CD4-positive, alpha-beta memory T cell (primary cell): ENCODE data around the gene SUMF2. TPM values are rescaled to one million over a fixed set of nuclear protein-coding genes. Genes with fewer than 3 reads are reported as not detected.
"Not testable (repeated sequence)": the region's sequence is repeated elsewhere in the genome, so short reads cannot be mapped to it uniquely, and the experiment has no call there.

ENCODE experiments used
- CTCF ChIA-PET: fragments of 350-600 bp; sonication (Branson Sonifier 250); formaldehyde crosslinking; loops from one replicate; lab custom pipeline; 2021; ENCODE audit warnings: inconsistent platforms; ENCODE audit not compliant: partially characterized antibody; lab: Charles Lee
- POLR2A ChIA-PET: fragments of 350-600 bp; sonication (Branson Sonifier 250); formaldehyde crosslinking; loops from one replicate; lab custom pipeline; 2021; ENCODE audit not compliant: partially characterized antibody; lab: Charles Lee
- DNase-seq, 5 donors: peaks; one replicate each; pipeline versions ENCODE4 v3.0.0 to v3.0.0-alpha.2; 2020 to 2022; ENCODE audit warnings: mixed read lengths in 1 of 5
- H3K27ac ChIP-seq: one replicate; pipeline ENCODE4 v1.7.0; 2013; ENCODE audit warnings: low read depth, low read length
- H3K27me3 ChIP-seq: 2 replicates; pipeline ENCODE4 v1.7.0; 2013; ENCODE audit warnings: mild to moderate bottlenecking, low read length, moderate library complexity; ENCODE audit not compliant: insufficient read depth
- H3K36me3 ChIP-seq: 2 replicates; pipeline ENCODE4 v1.7.0; 2013; ENCODE audit warnings: mild to moderate bottlenecking, low read length, moderate library complexity; ENCODE audit not compliant: insufficient read depth
- H3K4me1 ChIP-seq: 2 replicates; pipeline ENCODE4 v1.7.0; 2013; ENCODE audit warnings: mild to moderate bottlenecking, low read length, moderate library complexity; ENCODE audit not compliant: insufficient read depth
- H3K4me3 ChIP-seq, 2 donors: one replicate each; pipeline ENCODE4 v1.7.0; 2013; ENCODE audit warnings: low read length in 2 of 2, mild to moderate bottlenecking in 1 of 2
- H3K9me3 ChIP-seq, 2 donors: one replicate each; pipeline ENCODE4 v1.7.0; 2013; ENCODE audit warnings: low read length in 2 of 2, control low read depth in 1 of 2; ENCODE audit not compliant: control insufficient read depth in 1 of 2
- H3K27ac Mint-ChIP-seq, 7 donors: one replicate each; pipeline ENCODE4 v1.8.0; 2020 to 2021; ENCODE audit warnings: mixed read lengths in 7 of 7, mild to moderate bottlenecking in 6 of 7, inconsistent platforms in 3 of 7, moderate library complexity in 3 of 7
- H3K27me3 Mint-ChIP-seq, 2 donors: one replicate each; pipeline ENCODE4 v1.8.0; 2020 to 2021; ENCODE audit warnings: mixed read lengths in 2 of 2
- H3K36me3 Mint-ChIP-seq, 2 donors: one replicate each; pipeline ENCODE4 v1.8.0; 2020 to 2021; ENCODE audit warnings: mixed read lengths in 2 of 2, inconsistent platforms in 1 of 2, mild to moderate bottlenecking in 1 of 2
- H3K4me1 Mint-ChIP-seq, 4 donors: one replicate each; pipeline ENCODE4 v1.8.0; 2020 to 2021; ENCODE audit warnings: mixed read lengths in 4 of 4, mild to moderate bottlenecking in 1 of 4
- H3K4me3 Mint-ChIP-seq, 8 donors: one replicate each; pipeline ENCODE4 v1.8.0; 2020 to 2021; ENCODE audit warnings: mixed read lengths in 8 of 8, mild to moderate bottlenecking in 7 of 8, moderate library complexity in 6 of 8, inconsistent platforms in 3 of 8
- H3K9me3 Mint-ChIP-seq, 8 donors: one replicate each; pipeline ENCODE4 v1.8.0; 2020 to 2021; ENCODE audit warnings: mixed read lengths in 8 of 8, mild to moderate bottlenecking in 5 of 8, inconsistent platforms in 3 of 8, moderate library complexity in 1 of 8
- intact Hi-C: fragments of 100-400 bp; cut with micrococcal nuclease; formaldehyde crosslinking; loops from one replicate; pipeline ENCODE4 v1.15.1; 2023
- polyA plus RNA-seq, 2 donors: library from polyadenylated mRNA; unstranded; fragments of 300-500 nt; fragmentation: Illumina TruSeq; gene quantifications; one replicate each; pipeline ENCODE4 v1.2.3, GENCODE V29; 2021
- total RNA-seq, 2 experiments: library from RNA; stranded (reverse); gene quantifications; one replicate each; pipeline ENCODE4 v1.2.3, GENCODE V29; 2021

Gene SUMF2
- total and polyA plus RNA-seq, 4 experiments from 2014 or later = 79.9 to 177 (median 164) TPM

DNA sequence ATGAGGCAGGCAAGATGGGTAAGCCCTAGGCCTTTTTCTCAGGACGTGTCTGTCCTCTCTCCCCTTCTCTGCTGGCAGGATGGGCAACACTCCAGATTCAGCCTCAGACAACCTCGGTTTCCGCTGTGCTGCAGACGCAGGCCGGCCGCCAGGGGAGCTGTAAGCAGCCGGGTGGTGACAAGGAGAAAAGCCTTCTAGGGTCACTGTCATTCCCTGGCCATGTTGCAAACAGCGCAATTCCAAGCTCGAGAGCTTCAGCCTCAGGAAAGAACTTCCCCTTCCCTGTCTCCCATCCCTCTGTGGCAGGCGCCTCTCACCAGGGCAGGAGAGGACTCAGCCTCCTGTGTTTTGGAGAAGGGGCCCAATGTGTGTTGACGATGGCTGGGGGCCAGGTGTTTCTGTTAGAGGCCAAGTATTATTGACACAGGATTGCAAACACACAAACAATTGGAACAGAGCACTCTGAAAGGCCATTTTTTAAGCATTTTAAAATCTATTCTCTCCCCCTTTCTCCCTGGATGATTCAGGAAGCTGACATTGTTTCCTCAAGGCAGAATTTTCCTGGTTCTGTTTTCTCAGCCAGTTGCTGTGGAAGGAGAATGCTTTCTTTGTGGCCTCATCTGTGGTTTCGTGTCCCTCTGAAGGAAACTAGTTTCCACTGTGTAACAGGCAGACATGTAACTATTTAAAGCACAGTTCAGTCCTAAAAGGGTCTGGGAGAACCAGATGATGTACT, 15.5 kb downstream of the SUMF2 start:
- H3K4me3 Mint-ChIP-seq = no peak overlapping the region
- Histone ChIP-seq H3K27ac (no peak overlapping the region), H3K36me3 (peaks cover 14% of the 10 kb centered on the region), H3K9me3 (no peaks in the 10 kb centered on the region), H3K27me3 (no peaks in the 10 kb centered on the region), H3K4me1 (no peaks in the 10 kb centered on the region), H3K4me3 (no peak overlapping the region)
- no peaks in the 10 kb centered on the region for H3K27me3 Mint-ChIP-seq
- intact Hi-C loops = no loop called here
- no peak for DNase-seq
- ChIA-PET POLR2A (interaction anchor here (1.0 kb wide), 1 partner anchor 15 kb away, joined by 4 read pairs; no protein-coding TSS in a partner anchor), CTCF (interaction anchor here (12.0 kb wide), 1 partner anchor 74 kb away, joined by 240 read pairs; no protein-coding TSS in a partner anchor)
- peak overlapping the region in 2 of 7 donors; percentile 52 to 70 for H3K27ac Mint-ChIP-seq
- H3K4me1 Mint-ChIP-seq = peaks cover 0 to 4% (median 0%) of the 10 kb centered on the region in 4 donors
- no peaks in the 10 kb centered on the region for H3K9me3 Mint-ChIP-seq
- peaks cover 15 to 41% of the 10 kb centered on the region in 2 donors for H3K36me3 Mint-ChIP-seq

DNA sequence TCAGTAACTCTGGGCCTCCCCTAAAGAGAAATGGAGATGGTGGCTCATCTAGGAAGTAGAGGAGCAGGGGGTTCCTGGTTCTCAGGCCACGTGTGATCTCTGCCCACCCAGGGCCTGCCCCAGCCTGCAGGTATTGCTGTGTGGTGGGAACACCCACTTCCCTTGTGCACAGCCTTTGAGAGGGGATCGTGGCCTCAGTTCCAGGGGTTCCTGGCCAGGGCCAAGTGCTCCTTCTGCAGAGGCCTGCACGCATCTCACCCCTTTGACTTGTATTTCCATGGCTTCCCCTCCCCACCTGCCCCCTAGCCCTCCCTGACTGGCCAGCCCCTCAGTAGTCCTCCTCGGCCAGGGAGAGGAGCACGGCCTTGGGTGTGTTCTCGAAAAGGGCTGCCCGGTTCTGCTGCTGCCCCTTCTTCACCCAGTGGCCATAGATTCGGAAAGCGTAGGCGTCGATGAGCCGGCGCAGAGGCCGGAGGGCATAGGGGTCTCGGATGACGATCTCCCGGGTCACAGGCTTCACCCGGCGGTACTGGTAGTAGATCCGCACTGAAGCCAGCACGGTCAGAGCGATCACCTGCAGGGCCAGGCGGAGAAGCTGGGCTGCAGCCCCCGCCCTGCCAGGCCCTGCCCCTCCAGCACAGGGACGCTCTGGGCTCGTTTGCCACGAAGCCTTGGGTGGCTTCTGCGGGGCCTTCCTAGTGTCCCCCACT, 16.8 kb downstream of the SUMF2 start:
- peak overlapping the region in 1 of 7 donors; percentile 62 for H3K27ac Mint-ChIP-seq
- peaks cover 15 to 44% of the 10 kb centered on the region in 2 donors for H3K36me3 Mint-ChIP-seq

DNA sequence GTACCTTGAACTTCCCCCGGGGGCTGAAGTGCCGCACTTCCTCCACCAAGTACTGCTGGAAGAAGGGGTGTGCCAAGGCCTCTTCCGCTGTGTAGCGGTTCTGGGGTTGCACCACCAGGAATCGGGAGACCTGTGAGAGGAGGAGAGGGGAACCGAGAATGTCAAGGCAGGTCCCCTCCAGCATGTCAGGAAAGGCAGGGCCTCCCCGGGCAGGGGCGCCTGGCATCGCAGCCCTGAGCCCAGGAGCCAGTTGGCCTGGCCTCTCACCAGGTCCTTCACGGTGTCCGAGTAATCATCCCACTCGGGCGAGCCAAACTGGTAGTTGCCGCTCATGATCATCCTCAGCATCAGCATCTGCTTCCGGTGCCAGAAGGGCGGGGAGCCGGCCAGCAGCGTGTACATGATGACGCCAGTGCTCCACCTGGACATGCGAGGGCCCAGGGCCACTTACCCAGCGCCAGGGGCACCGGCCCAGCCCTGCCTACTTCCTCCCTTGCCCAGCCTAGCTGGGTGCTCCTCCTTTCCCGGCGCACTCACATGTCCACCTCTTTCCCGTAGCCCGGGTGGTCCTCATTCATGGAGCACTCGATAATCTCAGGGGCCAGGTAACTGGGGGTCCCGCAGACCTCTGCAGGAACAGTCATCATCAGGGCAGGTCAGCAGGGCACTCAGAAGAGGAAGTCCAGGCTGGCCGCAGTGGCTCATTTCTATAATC, 17.7 kb downstream of the SUMF2 start:
- Histone ChIP-seq H3K9me3 (no peaks in the 10 kb centered on the region), H3K4me1 (no peaks in the 10 kb centered on the region), H3K27ac (no peak overlapping the region), H3K36me3 (peaks cover 21% of the 10 kb centered on the region), H3K27me3 (no peaks in the 10 kb centered on the region), H3K4me3 (no peak overlapping the region)
- Mint-ChIP-seq H3K4me1 (peaks cover 0 to 4% (median 1%) of the 10 kb centered on the region in 4 donors), H3K27me3 (no peaks in the 10 kb centered on the region), H3K4me3 (peak overlapping the region in 1 of 8 donors; percentile 69), H3K9me3 (no peaks in the 10 kb centered on the region), H3K36me3 (peaks cover 15 to 42% of the 10 kb centered on the region in 2 donors), H3K27ac (no peak overlapping the region)
- intact Hi-C loops = no loop called here
- ChIA-PET POLR2A (no interaction called here), CTCF (no interaction called here)
- no peak for DNase-seq

More for the DNA sequence above, 16.8 kb downstream of the SUMF2 start:
- peaks cover 14% of the 10 kb centered on the region for H3K36me3 ChIP-seq
- DNase-seq, H3K27me3 ChIP-seq, H3K4me3 ChIP-seq, H3K9me3 ChIP-seq, intact Hi-C loops, H3K27ac ChIP-seq, H3K4me1 ChIP-seq, H3K4me3 Mint-ChIP-seq, POLR2A ChIA-PET, H3K9me3 Mint-ChIP-seq, H3K4me1 Mint-ChIP-seq, CTCF ChIA-PET, H3K27me3 Mint-ChIP-seq: not testable (repeated sequence)

DNA sequence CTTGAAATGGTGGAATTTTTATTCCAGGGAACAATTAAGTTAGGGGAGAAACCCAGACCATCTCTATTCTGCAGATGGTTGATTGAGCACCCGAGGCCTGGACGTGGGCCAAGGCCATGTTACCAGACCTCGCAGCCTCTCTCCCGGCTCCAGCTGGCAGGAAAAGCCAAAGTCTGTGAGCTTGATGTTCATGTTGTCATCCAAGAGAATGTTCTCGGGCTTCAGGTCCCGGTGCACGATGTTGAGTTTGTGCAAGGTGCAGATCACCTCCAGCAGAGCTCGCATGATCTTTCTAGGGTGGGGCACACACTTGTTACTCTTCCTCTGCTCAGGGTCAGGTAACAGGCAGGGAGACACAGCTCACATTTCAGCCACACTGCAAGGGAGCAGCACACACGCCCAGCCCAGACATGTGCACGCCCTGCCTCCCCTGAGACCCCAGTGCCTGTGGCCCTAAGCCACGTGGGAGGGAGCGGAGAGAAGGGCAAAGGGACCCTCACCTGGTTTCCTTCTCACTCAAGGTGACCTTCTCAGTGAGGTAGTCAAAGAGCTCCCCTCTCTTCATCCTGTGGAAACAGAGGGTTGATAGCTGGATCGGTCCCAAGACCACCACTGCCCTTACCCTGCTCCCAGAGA, 19.2 kb downstream of the SUMF2 start:
- Mint-ChIP-seq H3K36me3 (peaks cover 15 to 39% of the 10 kb centered on the region in 2 donors), H3K27ac (peak overlapping the region in 1 of 7 donors; percentile 59), H3K4me3 (no peak overlapping the region), H3K9me3 (no peaks in the 10 kb centered on the region), H3K27me3 (no peaks in the 10 kb centered on the region), H3K4me1 (peaks cover 0 to 4% (median 1%) of the 10 kb centered on the region in 4 donors)
- POLR2A ChIA-PET = interaction anchor here (1.4 kb wide), 1 partner anchor 23 kb away, joined by 5 read pairs; the partner anchor contains the start of gene CHCHD2
- no peaks in the 10 kb centered on the region for H3K27me3 ChIP-seq
- DNase-seq = no peak
- H3K9me3 ChIP-seq = no peaks in the 10 kb centered on the region
- CTCF ChIA-PET = interaction anchor here (0.7 to 3.7 kb wide), 4 partner anchors 9 to 828 kb away, joined by 3 to 22 read pairs (median 3); no protein-coding TSS in a partner anchor
- H3K4me3 ChIP-seq = no peak overlapping the region
- peaks cover 22% of the 10 kb centered on the region for H3K36me3 ChIP-seq
- intact Hi-C loops = no loop called here
- no peaks in the 10 kb centered on the region for H3K4me1 ChIP-seq
- H3K27ac ChIP-seq = no peak overlapping the region

DNA sequence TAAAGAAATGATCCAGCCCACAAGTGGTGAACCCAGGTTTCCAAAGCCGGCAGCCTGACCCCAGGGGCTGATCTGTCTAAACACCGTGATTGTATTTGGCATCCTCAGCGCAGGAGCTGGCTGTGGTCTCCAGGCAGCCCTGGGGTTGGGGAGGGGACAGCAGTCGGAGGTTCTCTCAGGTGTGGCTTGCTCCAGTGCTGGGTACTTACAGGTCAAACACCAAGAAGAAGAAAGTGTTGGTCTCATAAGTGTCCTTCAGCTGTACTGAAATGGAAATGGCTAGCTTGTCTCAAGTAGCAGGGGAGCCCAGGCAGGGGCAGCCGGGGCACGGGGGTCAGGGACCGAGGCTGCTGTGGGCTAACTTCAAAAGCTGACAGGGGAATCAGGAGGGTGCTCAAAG, 22.7 kb downstream of the SUMF2 start:
- Histone ChIP-seq H3K4me3 (no peak overlapping the region), H3K27me3 (no peaks in the 10 kb centered on the region), H3K9me3 (no peaks in the 10 kb centered on the region), H3K27ac (no peak overlapping the region), H3K36me3 (peaks cover 8% of the 10 kb centered on the region), H3K4me1 (no peaks in the 10 kb centered on the region)
- intact Hi-C loops = no loop called here
- ChIA-PET CTCF (interaction anchor here (1.7 kb wide), 1 partner anchor 12 kb away, joined by 6 read pairs; no protein-coding TSS in a partner anchor), POLR2A (interaction anchor here (1.0 kb wide), 1 partner anchor 123 kb away, joined by 4 read pairs; no protein-coding TSS in a partner anchor)
- H3K27me3 Mint-ChIP-seq = no peaks in the 10 kb centered on the region
- H3K27ac Mint-ChIP-seq = peak overlapping the region in 1 of 7 donors; percentile 29
- H3K36me3 Mint-ChIP-seq = peaks cover 4 to 23% of the 10 kb centered on the region in 2 donors
- H3K4me1 Mint-ChIP-seq = peaks cover 0 to 4% (median 1%) of the 10 kb centered on the region in 4 donors
- H3K4me3 Mint-ChIP-seq = no peak overlapping the region
- no peaks in the 10 kb centered on the region for H3K9me3 Mint-ChIP-seq
- DNase-seq = no peak

DNA sequence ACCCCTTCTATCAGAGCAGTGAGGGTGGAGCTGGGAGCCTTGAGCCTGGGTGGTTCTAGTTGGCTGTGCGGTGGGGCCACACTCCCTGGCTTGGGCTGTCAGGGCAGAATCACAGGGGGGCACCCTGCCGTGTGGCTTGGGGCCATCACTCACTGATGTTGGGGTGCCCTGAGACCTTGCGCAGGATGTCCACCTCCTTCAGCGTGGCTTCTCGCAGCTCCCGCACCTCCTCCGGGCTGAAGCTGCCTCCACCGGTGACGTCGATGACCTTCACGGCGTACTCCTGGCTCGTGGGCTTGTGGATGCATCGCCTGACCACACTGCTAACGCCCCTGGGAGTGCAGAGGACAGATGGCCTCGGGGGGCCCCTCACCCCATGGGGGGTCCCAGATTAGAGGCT, 23.4 kb downstream of the SUMF2 start:
- intact Hi-C loops = no loop called here
- H3K9me3 Mint-ChIP-seq = no peaks in the 10 kb centered on the region
- DNase-seq = no peak
- H3K27ac ChIP-seq = no peak overlapping the region
- ChIA-PET POLR2A (interaction anchor here (1.0 kb wide), 1 partner anchor 123 kb away, joined by 4 read pairs; no protein-coding TSS in a partner anchor), CTCF (interaction anchor here (1.7 kb wide), 1 partner anchor 12 kb away, joined by 6 read pairs; no protein-coding TSS in a partner anchor)
- no peaks in the 10 kb centered on the region for H3K27me3 ChIP-seq
- no peak overlapping the region for H3K4me3 ChIP-seq
- H3K4me1 Mint-ChIP-seq = peaks cover 0 to 4% (median 1%) of the 10 kb centered on the region in 4 donors
- H3K4me1 ChIP-seq = no peaks in the 10 kb centered on the region
- no peak overlapping the region for H3K4me3 Mint-ChIP-seq
- H3K36me3 Mint-ChIP-seq = peaks cover 4 to 19% of the 10 kb centered on the region in 2 donors
- H3K36me3 ChIP-seq = peaks cover 8% of the 10 kb centered on the region
- no peak overlapping the region for H3K27ac Mint-ChIP-seq
- H3K27me3 Mint-ChIP-seq = no peaks in the 10 kb centered on the region
- no peaks in the 10 kb centered on the region for H3K9me3 ChIP-seq
